Measurements from ENCODE around the gene SORCS2. TPM values are rescaled to one million over a fixed set of nuclear protein-coding genes. Genes with fewer than 3 reads are reported as not detected.

The SORCS2 gene
- total and polyA plus RNA-seq, 4 donors: 2.2 to 7.7 (median 2.5) TPM

DNA sequence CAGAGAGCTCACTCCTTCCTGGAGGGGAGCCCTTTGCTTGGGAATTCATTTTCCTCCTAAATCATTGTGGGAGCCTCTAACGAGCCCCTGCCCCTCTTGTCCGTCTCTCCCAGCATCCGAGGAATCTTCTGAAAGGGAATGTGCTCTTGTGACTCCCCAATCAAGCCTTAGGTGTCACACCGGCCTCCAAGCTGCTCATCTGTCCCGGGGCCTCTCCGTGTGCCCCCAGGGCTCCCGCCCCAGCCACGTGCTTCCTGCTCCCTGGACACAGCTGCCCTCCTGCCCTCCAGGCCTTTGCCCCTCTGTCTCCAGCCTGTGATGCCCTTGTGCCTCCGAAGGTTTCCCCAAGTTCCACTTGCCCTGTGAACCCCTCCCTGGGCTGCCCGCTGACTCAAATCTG, 507.5 kb downstream of the SORCS2 start:
- peaks cover 0 to 9% (median 0%) of the 10 kb centered on the region in 3 donors for H3K27me3 ChIP-seq (ENCODE audit: control insufficient read depth in 3 of 3, insufficient read depth in 3 of 3, low read length in 2 of 3)
- no peak overlapping the region for H3K27ac ChIP-seq (ENCODE audit: low read depth in 1 of 2, low read length in 1 of 2)
- no peak for DNase-seq
- ATAC-seq (ENCODE audit: insufficient read depth, low FRiP score): no peak
- H3K36me3 ChIP-seq (ENCODE audit: control insufficient read depth in 4 of 4, insufficient read depth in 4 of 4, low read length in 4 of 4): no peaks in the 10 kb centered on the region
- H3K4me3 ChIP-seq: no peak overlapping the region
- TF ChIP-seq CTCF (IDR thresholded peaks at IDR 0.05; ENCODE audit: control extremely low read depth, extremely low read depth): no peak
- 80 to 81% methylated on average over 10 of the region's 10 CpGs for WGBS, 2 donors
- no peaks in the 10 kb centered on the region for H3K9me3 ChIP-seq (ENCODE audit: control insufficient read depth in 4 of 4, insufficient read depth in 3 of 4, low read length in 3 of 4)
- H3K4me1 ChIP-seq (ENCODE audit: control insufficient read depth in 5 of 5, insufficient read depth in 5 of 5, low read length in 5 of 5): no peaks in the 10 kb centered on the region
- no peak overlapping the region for H3K9ac ChIP-seq (ENCODE audit: insufficient read depth in 1 of 2, low read length in 2 of 2)

DNA sequence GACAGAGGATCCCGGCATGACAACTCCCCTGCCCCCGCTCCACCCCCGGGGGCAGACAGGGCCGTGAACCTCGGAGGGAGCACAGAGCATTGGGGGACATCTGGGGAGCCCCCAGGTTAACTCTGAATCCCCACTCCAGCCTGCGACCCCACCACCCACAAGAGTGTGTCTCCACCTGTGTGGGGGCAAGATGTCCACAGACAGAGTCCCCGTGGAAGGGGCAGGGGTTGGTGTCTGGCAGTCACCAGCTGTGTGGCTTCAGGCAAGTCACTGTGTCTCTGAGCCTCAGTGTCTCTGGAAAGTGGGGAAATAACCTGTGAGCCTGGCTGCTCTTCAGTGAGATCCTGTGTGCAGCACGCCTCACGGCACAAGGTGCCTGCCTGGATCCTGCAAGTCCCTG, 508.3 kb downstream of the SORCS2 start:
- H3K4me1 ChIP-seq (ENCODE audit: control insufficient read depth in 5 of 5, insufficient read depth in 5 of 5, low read length in 5 of 5): no peaks in the 10 kb centered on the region
- ATAC-seq (ENCODE audit: insufficient read depth, low FRiP score) (no peak), DNase-seq (no peak)
- H3K9ac ChIP-seq (ENCODE audit: insufficient read depth in 1 of 2, low read length in 2 of 2): no peak overlapping the region
- H3K36me3 ChIP-seq (ENCODE audit: control insufficient read depth in 4 of 4, insufficient read depth in 4 of 4, low read length in 4 of 4): no peaks in the 10 kb centered on the region
- H3K9me3 ChIP-seq (ENCODE audit: control insufficient read depth in 4 of 4, insufficient read depth in 3 of 4, low read length in 3 of 4): no peaks in the 10 kb centered on the region
- no peak for TF ChIP-seq CTCF (IDR thresholded peaks at IDR 0.05; ENCODE audit: control extremely low read depth, extremely low read depth)
- 61 to 65% methylated on average over 9 of the region's 9 CpGs for WGBS, 2 donors
- peaks cover 0 to 9% (median 0%) of the 10 kb centered on the region in 3 donors for H3K27me3 ChIP-seq (ENCODE audit: control insufficient read depth in 3 of 3, insufficient read depth in 3 of 3, low read length in 2 of 3)
- H3K4me3 ChIP-seq: no peak overlapping the region
- H3K27ac ChIP-seq (ENCODE audit: low read depth in 1 of 2, low read length in 1 of 2): no peak overlapping the region

DNA sequence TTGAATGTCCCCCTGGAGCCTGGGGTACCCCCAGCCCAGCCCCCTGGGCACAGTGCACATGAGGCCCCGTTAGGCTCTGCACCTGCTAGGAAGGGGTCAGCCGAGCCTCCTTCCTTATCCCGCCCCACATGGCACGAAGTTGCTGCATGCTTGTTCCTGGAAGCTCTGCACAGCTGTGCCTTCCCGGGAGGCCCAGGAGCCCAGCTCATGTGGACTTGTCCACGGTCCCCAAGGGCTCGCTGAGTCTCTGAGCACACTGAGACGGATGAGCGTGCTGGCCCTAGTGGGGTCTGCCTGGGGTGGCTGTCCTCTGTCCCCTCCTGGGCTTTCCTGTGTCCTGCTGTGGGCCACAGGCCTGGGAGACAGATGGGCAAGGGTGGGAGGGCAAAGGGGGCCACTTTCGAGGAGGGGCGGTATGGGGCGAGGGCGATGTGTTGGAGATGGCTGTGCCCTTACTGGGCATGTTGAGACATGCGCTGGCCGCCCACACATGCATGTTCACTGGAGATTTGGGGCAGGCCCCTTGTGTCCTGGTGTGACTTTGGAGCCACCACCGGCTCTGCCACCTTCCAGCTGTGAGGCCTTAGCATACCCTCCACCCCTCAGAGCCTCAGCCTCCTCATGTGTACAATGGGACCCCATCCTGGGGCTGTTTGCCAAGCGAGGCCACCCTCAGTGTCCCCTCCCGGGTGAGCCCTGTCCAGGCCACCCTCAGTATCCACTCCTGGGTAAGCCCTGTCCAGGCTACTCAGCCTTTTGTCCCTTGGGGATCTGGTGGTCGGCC, 509.7 kb downstream of the SORCS2 start:
- ATAC-seq (ENCODE audit: insufficient read depth, low FRiP score) (no peak), DNase-seq (no peak)
- Histone ChIP-seq H3K36me3 (ENCODE audit: control insufficient read depth in 4 of 4, insufficient read depth in 4 of 4, low read length in 4 of 4) (no peaks in the 10 kb centered on the region), H3K4me3 (no peak overlapping the region), H3K9ac (ENCODE audit: insufficient read depth in 1 of 2, low read length in 2 of 2) (no peak overlapping the region), H3K4me1 (ENCODE audit: control insufficient read depth in 5 of 5, insufficient read depth in 5 of 5, low read length in 5 of 5) (no peaks in the 10 kb centered on the region), H3K27me3 (ENCODE audit: control insufficient read depth in 3 of 3, insufficient read depth in 3 of 3, low read length in 2 of 3) (peaks cover 0 to 9% (median 0%) of the 10 kb centered on the region in 3 donors), H3K27ac (ENCODE audit: low read depth in 1 of 2, low read length in 1 of 2) (no peak overlapping the region), H3K9me3 (ENCODE audit: control insufficient read depth in 4 of 4, insufficient read depth in 3 of 4, low read length in 3 of 4) (no peaks in the 10 kb centered on the region)
- WGBS, 2 donors: 76 to 81% methylated on average over 19 of the region's 19 CpGs
- TF ChIP-seq CTCF (IDR thresholded peaks at IDR 0.05; ENCODE audit: control extremely low read depth, extremely low read depth): no peak
